Type B pancreatic cell (in vitro differentiated cells): ENCODE data around the gene GGNBP2. TPM values are rescaled to one million over a fixed set of nuclear protein-coding genes. Genes with fewer than 3 reads are reported as not detected.
"Not testable (repeated sequence)": the region's sequence is repeated elsewhere in the genome, so short reads cannot be mapped to it uniquely, and the experiment has no call there.

Experiments
- DNase-seq: peaks from one replicate; pipeline ENCODE4 v3.0.0; 2021; ENCODE audit warnings: mixed read lengths; ENCODE audit not compliant: unreplicated experiment; ENCODE audit errors: extremely low spot score
- H3K27ac Mint-ChIP-seq: 2 replicates; pipeline ENCODE4 v1.8.0; 2021; ENCODE audit warnings: mild to moderate bottlenecking, mixed read lengths
- H3K27me3 Mint-ChIP-seq: 2 replicates; pipeline ENCODE4 v1.8.0; 2021; ENCODE audit warnings: mixed read lengths
- H3K36me3 Mint-ChIP-seq: 2 replicates; pipeline ENCODE4 v1.8.0; 2021; ENCODE audit warnings: mixed read lengths
- H3K4me1 Mint-ChIP-seq: one replicate; pipeline ENCODE4 v1.8.0; 2021; ENCODE audit warnings: mixed read lengths; ENCODE audit not compliant: unreplicated experiment
- H3K4me3 Mint-ChIP-seq: 2 replicates; pipeline ENCODE4 v1.8.0; 2021; ENCODE audit warnings: mild to moderate bottlenecking, mixed read lengths
- H3K9me3 Mint-ChIP-seq: 2 replicates; pipeline ENCODE4 v1.8.0; 2021; ENCODE audit warnings: mixed read lengths
- CTCF ChIP-seq: fragments of 200-600 bp; sonication (generic); conservative IDR thresholded peaks from 2 replicates; pipeline ENCODE4 v1.5.0; 2021; ENCODE audit warnings: antibody characterized with exemption, mild to moderate bottlenecking
- total RNA-seq: library from RNA; stranded (reverse); gene quantifications from 2 replicates; pipeline ENCODE4 v1.2.1, GENCODE V29; 2021; ENCODE audit warnings: low replicate concordance

Gene GGNBP2
- total RNA-seq, 1 donor from 2014 or later: 63.7 TPM

- Mint-ChIP-seq H3K4me3 (no peak overlapping the region), H3K4me1 (no peaks in the 10 kb centered on the region), H3K9me3 (no peaks in the 10 kb centered on the region), H3K27me3 (no peaks in the 10 kb centered on the region), H3K27ac (no peak overlapping the region), H3K36me3 (peaks cover 4% of the 10 kb centered on the region)
- no peak for DNase-seq
- no peak for TF ChIP-seq CTCF
Observed at GRCh38 chr17:36505171-36505570, 39.5 kb upstream of the GGNBP2 start.

- Mint-ChIP-seq H3K4me1 (no peaks in the 10 kb centered on the region), H3K4me3 (no peak overlapping the region), H3K27ac (no peak overlapping the region), H3K36me3 (peaks cover 4% of the 10 kb centered on the region), H3K9me3 (no peaks in the 10 kb centered on the region), H3K27me3 (no peaks in the 10 kb centered on the region)
- DNase-seq: no peak
- TF ChIP-seq CTCF: no peak
Observed at GRCh38 chr17:36506249-36506826, 38.4 kb upstream of the GGNBP2 start.

DNA sequence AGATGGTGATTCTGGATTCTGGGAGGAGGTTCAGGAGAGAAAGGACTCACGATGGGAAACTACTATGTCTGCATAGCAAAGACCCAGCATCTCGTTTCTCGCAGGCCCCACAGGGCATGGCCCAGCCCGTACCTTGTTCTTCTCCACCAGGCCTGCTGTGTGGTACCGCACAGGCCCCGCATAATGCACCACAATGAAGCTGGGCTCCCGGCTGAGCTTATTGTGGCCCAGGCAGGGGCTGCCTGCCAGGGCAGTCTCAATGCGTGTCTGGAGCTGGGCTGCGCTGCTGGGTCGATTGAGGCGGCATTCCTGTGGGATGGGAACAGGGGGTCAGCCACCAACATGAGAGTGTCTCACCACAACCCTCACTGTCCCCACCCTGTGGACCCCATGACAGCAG lies 37.9 kb upstream of the GGNBP2 start:
- peaks cover 4% of the 10 kb centered on the region for H3K36me3 Mint-ChIP-seq
- no peak for DNase-seq
- H3K4me3 Mint-ChIP-seq: no peak overlapping the region
- no peaks in the 10 kb centered on the region for H3K27me3 Mint-ChIP-seq
- H3K27ac Mint-ChIP-seq: no peak overlapping the region
- no peak for TF ChIP-seq CTCF
- no peaks in the 10 kb centered on the region for H3K4me1 Mint-ChIP-seq
- no peaks in the 10 kb centered on the region for H3K9me3 Mint-ChIP-seq

GRCh38 chr17:36507266-36507665 lies 37.5 kb upstream of the GGNBP2 start:
- peaks cover 4% of the 10 kb centered on the region for H3K36me3 Mint-ChIP-seq
- no peak for TF ChIP-seq CTCF
- H3K4me3 Mint-ChIP-seq: no peak overlapping the region
- no peaks in the 10 kb centered on the region for H3K4me1 Mint-ChIP-seq
- no peak overlapping the region for H3K27ac Mint-ChIP-seq
- no peak for DNase-seq
- H3K9me3 Mint-ChIP-seq: no peaks in the 10 kb centered on the region
- H3K27me3 Mint-ChIP-seq: no peaks in the 10 kb centered on the region

DNA sequence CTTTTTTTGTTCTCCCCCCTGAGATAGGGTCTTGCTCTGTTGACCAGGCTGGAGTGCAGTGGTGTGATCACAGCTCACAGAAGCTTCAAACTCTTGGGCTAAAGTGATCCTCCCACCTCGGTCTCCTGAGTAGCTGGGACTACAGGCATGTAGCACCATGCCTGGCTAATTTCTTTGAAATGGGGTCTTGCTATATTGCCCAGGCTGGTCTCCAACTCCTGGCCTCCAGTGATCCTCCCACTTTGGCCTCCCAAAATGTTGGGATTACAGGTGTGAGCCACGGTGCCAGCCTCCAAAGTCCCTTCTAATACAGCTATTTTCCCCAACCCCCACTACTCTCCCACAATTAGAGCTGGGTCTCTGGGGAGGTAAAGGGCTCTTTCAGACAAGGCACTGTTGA lies 36.3 kb upstream of the GGNBP2 start:
- DNase-seq, H3K27me3 Mint-ChIP-seq, H3K9me3 Mint-ChIP-seq, H3K36me3 Mint-ChIP-seq, H3K4me3 Mint-ChIP-seq, H3K4me1 Mint-ChIP-seq, H3K27ac Mint-ChIP-seq: not testable (repeated sequence)

DNA sequence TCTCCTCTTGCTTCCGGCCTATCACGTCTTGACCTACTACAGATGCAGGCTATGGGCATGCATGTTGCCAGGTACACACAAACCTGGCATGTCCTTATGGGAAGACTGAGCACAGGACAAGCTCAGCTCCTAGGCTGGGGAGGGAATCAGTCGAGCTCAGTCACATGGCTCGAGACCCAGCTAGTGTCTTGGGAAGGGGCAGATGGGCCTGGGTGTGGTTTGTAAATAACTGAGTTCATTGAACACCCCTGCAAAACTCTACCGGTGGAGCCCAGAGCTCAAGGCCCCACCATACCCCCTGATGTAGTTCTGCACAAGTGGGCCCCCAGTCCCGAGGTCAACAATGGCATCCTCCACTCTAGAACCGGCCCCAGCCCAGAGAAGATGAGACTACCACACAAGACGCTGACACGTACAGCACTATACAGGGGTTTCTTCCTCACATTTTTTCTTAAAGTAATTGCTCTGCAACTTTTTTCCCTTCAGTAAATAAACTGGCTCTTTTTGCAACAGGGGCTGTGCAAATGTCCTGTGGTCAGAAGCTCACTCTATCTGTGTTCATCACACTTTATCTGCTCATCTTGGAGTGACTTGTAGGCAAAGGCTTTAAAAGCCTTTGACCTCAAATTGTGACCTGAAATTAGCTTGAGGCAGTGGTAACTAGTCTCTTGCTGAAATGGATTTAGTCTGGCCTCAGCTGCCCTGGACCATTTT lies 35.3 kb upstream of the GGNBP2 start:
- H3K27me3 Mint-ChIP-seq: no peaks in the 10 kb centered on the region
- H3K36me3 Mint-ChIP-seq: no peaks in the 10 kb centered on the region
- H3K4me3 Mint-ChIP-seq: no peak overlapping the region
- H3K4me1 Mint-ChIP-seq: no peaks in the 10 kb centered on the region
- TF ChIP-seq CTCF: no peak
- no peaks in the 10 kb centered on the region for H3K9me3 Mint-ChIP-seq
- no peak for DNase-seq
- H3K27ac Mint-ChIP-seq: no peak overlapping the region
